PC-9 (cell line): Measurements from ENCODE around the gene HSD3B7. TPM values are rescaled to one million over a fixed set of nuclear protein-coding genes. Genes with fewer than 3 reads are reported as not detected.

ENCODE experiments used
- BruUV-seq: library from RNA; stranded (reverse); fragments of 400-500 nt; replicated peaks from 2 replicates; lab custom pipeline; 2021; lab: Mats Ljungman, UMichigan
- CTCF ChIA-PET: fragments of 300-600 bp; sonication (Branson Sonifier 250); formaldehyde crosslinking; loops from one replicate; lab custom pipeline; 2022; ENCODE audit warnings: antibody characterized with exemption; lab: Charles Lee
- POLR2A ChIA-PET: fragments of 300-600 bp; sonication (Branson Sonifier 250); formaldehyde crosslinking; loops from one replicate; lab custom pipeline; 2022; ENCODE audit warnings: antibody characterized with exemption; ENCODE audit not compliant: unreplicated experiment; lab: Charles Lee
- DNase-seq, 2 experiments: peaks; one replicate each; pipeline versions ENCODE4 v3.0.0 to v3.0.0-alpha.2; 2015 to 2022; ENCODE audit warnings: mixed read lengths in 1 of 2
- H2AFZ ChIP-seq: fragments of 200-600 bp; sonication (generic); 2 replicates; pipeline ENCODE4 v1.8.1; 2017; ENCODE audit warnings: antibody characterized with exemption
- H3F3A ChIP-seq: fragments of 200-600 bp; sonication (generic); 2 replicates; pipeline ENCODE4 v1.8.1; 2017; ENCODE audit warnings: antibody characterized with exemption, mild to moderate bottlenecking, low read depth; ENCODE audit not compliant: insufficient read depth
- H3K27ac ChIP-seq: fragments of 200-600 bp; sonication (generic); 2 replicates; pipeline ENCODE4 v1.6.1; 2016; ENCODE audit warnings: mixed run types
- H3K27me3 ChIP-seq: fragments of 200-600 bp; sonication (generic); 2 replicates; pipeline ENCODE4 v1.6.1; 2016; ENCODE audit warnings: low read depth, mixed run types; ENCODE audit not compliant: insufficient read depth
- H3K36me3 ChIP-seq: fragments of 200-600 bp; sonication (generic); 2 replicates; pipeline ENCODE4 v1.6.1; 2016; ENCODE audit warnings: low read depth, mixed run types
- H3K4me1 ChIP-seq: fragments of 200-600 bp; sonication (generic); replicated peaks from 2 replicates; pipeline ENCODE4 v1.6.1; 2016; ENCODE audit warnings: mixed run types; ENCODE audit not compliant: insufficient read depth
- H3K4me2 ChIP-seq: fragments of 200-600 bp; sonication (generic); 2 replicates; pipeline ENCODE4 v1.6.1; 2017; ENCODE audit warnings: mixed run types
- H3K4me3 ChIP-seq: fragments of 200-600 bp; sonication (generic); 2 replicates; pipeline ENCODE4 v1.6.1; 2016; ENCODE audit warnings: mixed run types
- H3K79me2 ChIP-seq: fragments of 200-600 bp; sonication (generic); 2 replicates; pipeline ENCODE4 v1.6.1; 2017; ENCODE audit warnings: low read depth, mixed run types
- H3K9me2 ChIP-seq: fragments of 200-600 bp; sonication (generic); 2 replicates; pipeline ENCODE4 v1.8.1; 2017; ENCODE audit warnings: mild to moderate bottlenecking; ENCODE audit not compliant: insufficient read depth
- H3K9me3 ChIP-seq: fragments of 200-600 bp; sonication (generic); 2 replicates; pipeline ENCODE4 v1.8.1; 2016; ENCODE audit warnings: low read depth; ENCODE audit not compliant: insufficient read depth
- H4K20me1 ChIP-seq: fragments of 200-600 bp; sonication (generic); 2 replicates; pipeline ENCODE4 v1.8.1; 2017; ENCODE audit not compliant: insufficient read depth
- CTCF ChIP-seq: fragments of 200-600 bp; sonication (generic); conservative IDR thresholded peaks from 2 replicates; pipeline ENCODE4 v1.6.1; 2017; ENCODE audit warnings: mixed run types, antibody characterized with exemption, mild to moderate bottlenecking, moderate library complexity
- EZH2 ChIP-seq: fragments of 200-600 bp; sonication (generic); IDR thresholded peaks from 2 replicates; pipeline ENCODE4 v1.8.0; 2017; ENCODE audit warnings: antibody characterized with exemption, low read depth
- intact Hi-C: fragments of 100-400 bp; cut with micrococcal nuclease; formaldehyde crosslinking; loops from one replicate; pipeline ENCODE4 v1.10.0; 2022; ENCODE audit not compliant: unreplicated experiment
- total RNA-seq: library from RNA; stranded (reverse); gene quantifications from 2 replicates; pipeline ENCODE4 v1.2.3, GENCODE V29; 2021

HSD3B7 gene
- total RNA-seq, 1 experiment from 2014 or later = 34.8 TPM

- no peak overlapping the region for H3K4me3 ChIP-seq
- no peak overlapping the region for H2AFZ ChIP-seq
- no peaks in the 10 kb centered on the region for H3K9me2 ChIP-seq
- no peak overlapping the region for H3K27ac ChIP-seq
- H3K4me2 ChIP-seq = peak overlapping the region; percentile 97; the same call in 1 of the 2 replicates
- TF ChIP-seq CTCF (no peak), EZH2 (no peak)
- ChIA-PET CTCF (interaction anchor here (0.5 kb wide), 1 partner anchor 64 kb away, joined by 4 read pairs; no protein-coding TSS in a partner anchor), POLR2A (no interaction called here)
- peaks cover 9% of the 10 kb centered on the region for H4K20me1 ChIP-seq
- BruUV-seq = no TSS peak
- no peaks in the 10 kb centered on the region for H3K27me3 ChIP-seq
- H3K79me2 ChIP-seq = peaks cover 19% of the 10 kb centered on the region
- H3K4me1 ChIP-seq = peaks cover 12% of the 10 kb centered on the region
- DNase-seq = no peak
- H3K36me3 ChIP-seq = no peaks in the 10 kb centered on the region
- H3K9me3 ChIP-seq = no peaks in the 10 kb centered on the region
- H3F3A ChIP-seq = peaks cover 15% of the 10 kb centered on the region; the same call in 1 of the 2 replicates
- intact Hi-C loops = no loop called here
Observed at GRCh38 chr16:31031276-31031675, 46.3 kb downstream of the HSD3B7 start.

GRCh38 chr16:31032736-31033708 lies 48.0 kb downstream of the HSD3B7 start, which contains the start of gene STX4:
TSS of gene STX4 (plus strand) at chr16:31033558. CDS start at chr16:31033806, 248 bp downstream.
- Histone ChIP-seq H3K9me3 (no peaks in the 10 kb centered on the region), H3K4me1 (peaks cover 12% of the 10 kb centered on the region), H3K79me2 (peaks cover 19% of the 10 kb centered on the region), H3K4me2 (peak within 1 kb of the TSS; percentile 97), H3K9me2 (no peaks in the 10 kb centered on the region), H3K27ac (peak within 1 kb of the TSS; percentile 62), H2AFZ (peak within 1 kb of the TSS; percentile 98), H3K4me3 (peak within 1 kb of the TSS; percentile 87), H3K27me3 (no peaks in the 10 kb centered on the region), H3K36me3 (no peaks in the 10 kb centered on the region), H4K20me1 (peaks cover 9% of the 10 kb centered on the region), H3F3A (peaks cover 12% of the 10 kb centered on the region; the same call in 1 of the 2 replicates)
- TSS peak; percentile 51 for BruUV-seq
- DNase-seq = peak; percentile 93 to 99
- POLR2A ChIA-PET = interaction anchor here (0.6 to 0.7 kb wide), 5 partner anchors 11 to 117 kb away, joined by 3 to 7 read pairs (median 4); partner anchors contain the start of gene KAT8
- CTCF ChIA-PET = interaction anchor here (0.6 kb wide), 1 partner anchor 354 kb away, joined by 3 read pairs; no protein-coding TSS in a partner anchor
- intact Hi-C loops = loop anchor here (1.0 to 2.0 kb wide), 7 partner anchors 36 to 374 kb away; partner anchors contain the start of genes FBRS, HSD3B7, KAT8 and VKORC1
- TF ChIP-seq CTCF (no peak), EZH2 (no peak)
